Loucy (cell line): ENCODE results near the gene SKAP2.

ENCODE experiments used
- CTCF ChIP-seq: fragments of 200-600 bp; sonication (generic); conservative IDR thresholded peaks from 2 replicates; pipeline ENCODE4 v1.5.1; 2014; ENCODE audit warnings: mild to moderate bottlenecking, antibody characterized with exemption, low read length
- EZH2phosphoT487 ChIP-seq: fragments of 200-600 bp; IDR thresholded peaks from 2 replicates; pipeline ENCODE4 v1.6.1; 2018; ENCODE audit warnings: antibody characterized with exemption, mild to moderate bottlenecking, moderate library complexity, borderline replicate concordance

GRCh38 chr7:26880852-26881251, 16.5 kb upstream of the SKAP2 start:
- no peak for TF ChIP-seq CTCF
- no peak for TF ChIP-seq EZH2phosphoT487
